ENCODE data around the gene BRIX1.

BRIX1 gene

GRCh38 chr5:34915139-34915855, at the start of gene BRIX1, which contains the start of gene RAD1:
TSS of gene BRIX1 (plus strand) at chr5:34915711. CDS start at chr5:34915739, 28 bp downstream.
TSS of gene RAD1 (minus strand) at chr5:34915504. CDS start at chr5:34914892, 612 bp downstream.
- DNase-seq = peak; percentile 92 to 99

- DNase-seq = no peak
These were observed 48.5 kb upstream of the BRIX1 start for GRCh38 chr5:34866989-34867471.

- DNase-seq = no peak
These were observed 47.9 kb upstream of the BRIX1 start for GRCh38 chr5:34867660-34868059.

- no peak for DNase-seq
These were observed 46.7 kb upstream of the BRIX1 start for GRCh38 chr5:34868791-34869190.

GRCh38 chr5:34869256-34869655, 46.3 kb upstream of the BRIX1 start:
- no peak for DNase-seq

- no peak for DNase-seq
These were observed 45.1 kb upstream of the BRIX1 start for GRCh38 chr5:34870382-34870781.

- no peak for DNase-seq
These were observed 39.2 kb upstream of the BRIX1 start for GRCh38 chr5:34876275-34876674.

GRCh38 chr5:34881246-34881645, 34.3 kb upstream of the BRIX1 start:
- DNase-seq = no peak

- no peak for DNase-seq
These were observed 29.0 kb upstream of the BRIX1 start for GRCh38 chr5:34886392-34887119.

- no peak for DNase-seq
These were observed 26.1 kb upstream of the BRIX1 start for GRCh38 chr5:34889394-34889793.

GRCh38 chr5:34891981-34892380, 23.5 kb upstream of the BRIX1 start:
- DNase-seq = no peak

- no peak for DNase-seq
These were observed 23.1 kb upstream of the BRIX1 start for GRCh38 chr5:34892414-34892813.

- no peak for DNase-seq
These were observed 20.8 kb upstream of the BRIX1 start for GRCh38 chr5:34894716-34895115.

GRCh38 chr5:34895641-34896419, 19.7 kb upstream of the BRIX1 start:
- no peak for DNase-seq

- DNase-seq = no peak
These were observed 17.9 kb upstream of the BRIX1 start for GRCh38 chr5:34897646-34898045.

GRCh38 chr5:34898258-34898895, 17.1 kb upstream of the BRIX1 start:
- peak; percentile 39 to 76 for DNase-seq

GRCh38 chr5:34899066-34899465, 16.4 kb upstream of the BRIX1 start:
- no peak for DNase-seq

GRCh38 chr5:34900652-34901051, 14.9 kb upstream of the BRIX1 start:
- DNase-seq = no peak

- no peak for DNase-seq
These were observed 12.3 kb upstream of the BRIX1 start for GRCh38 chr5:34903260-34903659.

- peak in 1 of 2 experiments; percentile 42 for DNase-seq
These were observed 9.9 kb upstream of the BRIX1 start for GRCh38 chr5:34905564-34905963.

GRCh38 chr5:34913072-34913471, 2.4 kb upstream of the BRIX1 start:
- DNase-seq = no peak

GRCh38 chr5:34914671-34915138, 806 bp upstream of the BRIX1 start:
- peak in 1 of 2 experiments; percentile 64 for DNase-seq

- no peak for DNase-seq
These were observed 313 bp downstream of the BRIX1 start for GRCh38 chr5:34915856-34916192.

Data from SW 1271 (cell line).